Bronchial epithelial cell (primary cell): Measurements from ENCODE around the gene DYRK2. TPM values are rescaled to one million over a fixed set of nuclear protein-coding genes. Genes with fewer than 3 reads are reported as not detected.

Experiments used
- DNase-seq: peaks from one replicate; pipeline ENCODE4 v3.0.0-alpha.2; 2010; ENCODE audit warnings: low read depth
- FAIRE-seq: peaks from 2 replicates; lab custom pipeline; 2011; peaks lifted over from hg19 to GRCh38; lab: Jason Lieb, UNC
- H3K27me3 ChIP-seq: 2 replicates; pipeline ENCODE4 v1.5.1; 2011; ENCODE audit warnings: low read length; ENCODE audit not compliant: control insufficient read depth, insufficient read depth
- H3K36me3 ChIP-seq: 2 replicates; pipeline ENCODE4 v1.5.1; 2011; ENCODE audit warnings: low read length; ENCODE audit not compliant: control insufficient read depth, insufficient read depth
- H3K4me3 ChIP-seq: 2 replicates; pipeline ENCODE4 v1.5.1; 2011; ENCODE audit warnings: mild to moderate bottlenecking, low read depth, low read length, control low read depth
- CTCF ChIP-seq: IDR thresholded peaks from 2 replicates; pipeline ENCODE4 v1.5.1; 2011; ENCODE audit warnings: mild to moderate bottlenecking, moderate library complexity, low read length, control low read depth, inconsistent platforms; ENCODE audit not compliant: insufficient read depth, severe bottlenecking
- total RNA-seq: library from RNA; depleted of rRNA; stranded (reverse); fragments of >200 nt; gene quantifications from 2 replicates; pipeline ENCODE4 v1.2.1, GENCODE V29; 2014

The DYRK2 gene
- total RNA-seq, 1 donor from 2014 or later: 17.6 TPM

DNA sequence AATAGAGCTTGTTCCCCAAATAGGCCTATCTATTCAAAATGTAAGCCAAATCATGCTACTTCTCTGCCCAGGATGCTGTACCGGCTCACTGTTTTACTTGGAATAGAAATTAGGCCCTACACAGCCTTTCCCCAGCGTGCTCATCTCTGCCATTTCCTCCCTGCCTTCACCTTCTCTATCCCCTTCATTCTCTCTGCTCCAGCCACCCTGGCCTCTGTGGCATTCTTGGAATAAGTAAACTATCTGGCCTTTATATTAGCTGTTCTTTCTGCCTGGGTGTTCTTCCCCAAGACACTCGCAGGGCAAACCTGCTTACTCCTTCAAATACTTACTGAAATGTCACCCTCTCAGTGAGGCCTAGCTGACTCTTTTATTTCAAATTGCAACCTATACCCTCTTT, 30.9 kb upstream of the DYRK2 start:
- no peak overlapping the region for H3K4me3 ChIP-seq
- H3K36me3 ChIP-seq: no peaks in the 10 kb centered on the region
- peaks cover 1% of the 10 kb centered on the region for H3K27me3 ChIP-seq
- FAIRE-seq (no peak), DNase-seq (no peak)
- TF ChIP-seq CTCF: no peak

GRCh38 chr12:67618303-67618702, 30.2 kb upstream of the DYRK2 start:
- TF ChIP-seq CTCF: no peak
- H3K27me3 ChIP-seq: peaks cover 1% of the 10 kb centered on the region
- no peak for FAIRE-seq
- no peak for DNase-seq
- H3K36me3 ChIP-seq: no peaks in the 10 kb centered on the region
- no peak overlapping the region for H3K4me3 ChIP-seq

GRCh38 chr12:67621112-67621511, 27.4 kb upstream of the DYRK2 start:
- Histone ChIP-seq H3K36me3 (no peaks in the 10 kb centered on the region), H3K4me3 (no peak overlapping the region), H3K27me3 (peaks cover 1% of the 10 kb centered on the region)
- no peak for TF ChIP-seq CTCF
- DNase-seq: no peak
- FAIRE-seq: no peak

DNA sequence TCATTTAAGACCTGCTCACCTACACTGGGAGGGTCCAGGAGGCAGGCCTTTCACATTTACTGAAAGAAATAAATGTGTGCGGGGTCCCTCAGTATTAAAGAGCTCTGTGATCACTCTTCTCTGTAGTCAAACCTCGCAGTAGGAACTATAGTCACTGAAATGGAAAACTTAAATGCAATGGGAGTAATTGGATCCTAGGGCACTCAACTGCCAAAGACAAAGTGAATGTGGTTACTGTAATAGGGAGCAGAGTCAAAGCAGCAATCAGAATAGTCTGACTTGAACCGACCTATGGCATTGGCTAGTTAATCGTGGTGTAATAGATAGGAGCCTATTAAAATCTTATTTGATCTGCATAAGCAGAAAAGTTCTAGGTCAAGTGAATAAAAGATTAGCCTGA, 26.6 kb upstream of the DYRK2 start:
- H3K4me3 ChIP-seq: no peak overlapping the region
- no peak for TF ChIP-seq CTCF
- H3K36me3 ChIP-seq: no peaks in the 10 kb centered on the region
- peaks cover 1% of the 10 kb centered on the region for H3K27me3 ChIP-seq
- DNase-seq: no peak
- no peak for FAIRE-seq

GRCh38 chr12:67623259-67623658, 25.3 kb upstream of the DYRK2 start:
- DNase-seq (no peak), FAIRE-seq (no peak)
- no peak overlapping the region for H3K4me3 ChIP-seq
- TF ChIP-seq CTCF: no peak
- no peaks in the 10 kb centered on the region for H3K36me3 ChIP-seq
- H3K27me3 ChIP-seq: peaks cover 1% of the 10 kb centered on the region

GRCh38 chr12:67624355-67624754, 24.2 kb upstream of the DYRK2 start:
- H3K27me3 ChIP-seq: peaks cover 1% of the 10 kb centered on the region
- FAIRE-seq: no peak
- no peaks in the 10 kb centered on the region for H3K36me3 ChIP-seq
- H3K4me3 ChIP-seq: no peak overlapping the region
- no peak for TF ChIP-seq CTCF
- no peak for DNase-seq
